ENCODE results near the gene F2. TPM values are rescaled to one million over a fixed set of nuclear protein-coding genes. Genes with fewer than 3 reads are reported as not detected.
A peak's percentile ranks its signal among the peaks of the same experiment; 100 is the strongest.
"Not testable (repeated sequence)": the region's sequence is repeated elsewhere in the genome, so short reads cannot be mapped to it uniquely, and the experiment has no call there.

The F2 gene
- total RNA-seq, 1 donor from 2014 or later: not detected

DNA sequence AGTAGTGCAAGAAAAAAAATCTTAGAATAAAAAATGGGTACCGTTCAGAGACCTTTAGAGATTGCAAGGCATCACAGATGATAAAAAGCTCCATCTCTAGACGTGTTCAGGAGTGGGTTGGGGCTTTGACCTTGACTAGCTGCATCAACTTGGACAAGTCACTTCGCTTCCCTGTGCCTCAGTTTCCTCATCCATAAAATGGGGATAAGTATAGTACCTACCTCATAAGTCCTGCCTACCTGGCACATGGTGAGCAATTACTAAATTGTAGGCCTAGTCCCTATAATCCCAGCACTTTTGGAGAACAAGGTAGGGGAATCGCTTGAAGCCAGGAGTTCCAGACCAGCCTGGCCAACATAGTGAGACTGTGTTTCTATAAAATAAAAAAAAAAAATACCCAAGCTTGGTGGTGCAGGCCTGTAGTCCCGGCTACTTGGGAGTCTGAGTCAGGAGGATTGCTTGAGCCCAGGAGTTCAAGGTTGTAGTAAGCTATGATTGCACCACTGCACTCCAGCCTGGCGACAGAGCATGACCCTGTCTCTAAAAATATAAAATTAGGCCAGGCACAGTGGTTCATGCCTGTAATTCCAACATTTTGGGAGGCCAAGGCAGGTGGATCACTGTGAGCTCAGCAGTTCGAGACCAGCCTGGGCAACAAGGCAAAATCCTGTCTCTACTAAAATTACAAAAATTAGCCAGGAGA is 6.0 kb upstream of the F2 start:
- H3K9me3 ChIP-seq: no peaks in the 10 kb centered on the region
- no peak overlapping the region for H3K27ac ChIP-seq
- TF ChIP-seq, protein P1, sequence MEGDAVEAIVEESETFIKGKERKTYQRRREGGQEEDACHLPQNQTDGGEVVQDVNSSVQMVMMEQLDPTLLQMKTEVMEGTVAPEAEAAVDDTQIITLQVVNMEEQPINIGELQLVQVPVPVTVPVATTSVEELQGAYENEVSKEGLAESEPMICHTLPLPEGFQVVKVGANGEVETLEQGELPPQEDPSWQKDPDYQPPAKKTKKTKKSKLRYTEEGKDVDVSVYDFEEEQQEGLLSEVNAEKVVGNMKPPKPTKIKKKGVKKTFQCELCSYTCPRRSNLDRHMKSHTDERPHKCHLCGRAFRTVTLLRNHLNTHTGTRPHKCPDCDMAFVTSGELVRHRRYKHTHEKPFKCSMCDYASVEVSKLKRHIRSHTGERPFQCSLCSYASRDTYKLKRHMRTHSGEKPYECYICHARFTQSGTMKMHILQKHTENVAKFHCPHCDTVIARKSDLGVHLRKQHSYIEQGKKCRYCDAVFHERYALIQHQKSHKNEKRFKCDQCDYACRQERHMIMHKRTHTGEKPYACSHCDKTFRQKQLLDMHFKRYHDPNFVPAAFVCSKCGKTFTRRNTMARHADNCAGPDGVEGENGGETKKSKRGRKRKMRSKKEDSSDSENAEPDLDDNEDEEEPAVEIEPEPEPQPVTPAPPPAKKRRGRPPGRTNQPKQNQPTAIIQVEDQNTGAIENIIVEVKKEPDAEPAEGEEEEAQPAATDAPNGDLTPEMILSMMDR (IDR thresholded peaks at IDR 0.05): no peak
- DNase-seq (no peak), ATAC-seq (no peak)
- no peaks in the 10 kb centered on the region for H3K27me3 ChIP-seq (ENCODE audit: low read depth)
- intact Hi-C loops (cut with DNase I): no loop called here
- H3K36me3 ChIP-seq: no peaks in the 10 kb centered on the region
- H3K4me1 ChIP-seq: no peaks in the 10 kb centered on the region
- H3K4me3 ChIP-seq: no peak overlapping the region

DNA sequence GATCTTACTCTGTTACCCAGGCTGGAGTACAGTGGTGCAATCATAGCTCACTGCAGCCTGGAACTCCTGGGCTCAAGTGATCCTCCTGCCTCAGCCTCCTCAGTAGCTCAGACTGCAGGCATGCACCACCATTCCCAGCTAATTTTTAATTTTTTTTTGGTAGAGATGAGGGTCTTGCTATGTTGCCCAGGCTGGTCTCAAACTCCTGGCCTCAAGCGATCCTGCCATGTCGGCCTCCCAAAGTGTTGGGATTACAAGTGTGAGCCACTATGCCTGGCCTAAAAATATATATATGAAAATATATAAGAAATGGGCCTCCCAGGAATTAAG is 1.2 kb upstream of the F2 start:
- ATAC-seq; DNase-seq; H3K27me3 ChIP-seq (ENCODE audit: low read depth); H3K27ac ChIP-seq; H3K4me3 ChIP-seq; H3K9me3 ChIP-seq; H3K36me3 ChIP-seq; intact Hi-C loops (cut with DNase I); H3K4me1 ChIP-seq: not testable (repeated sequence)

DNA sequence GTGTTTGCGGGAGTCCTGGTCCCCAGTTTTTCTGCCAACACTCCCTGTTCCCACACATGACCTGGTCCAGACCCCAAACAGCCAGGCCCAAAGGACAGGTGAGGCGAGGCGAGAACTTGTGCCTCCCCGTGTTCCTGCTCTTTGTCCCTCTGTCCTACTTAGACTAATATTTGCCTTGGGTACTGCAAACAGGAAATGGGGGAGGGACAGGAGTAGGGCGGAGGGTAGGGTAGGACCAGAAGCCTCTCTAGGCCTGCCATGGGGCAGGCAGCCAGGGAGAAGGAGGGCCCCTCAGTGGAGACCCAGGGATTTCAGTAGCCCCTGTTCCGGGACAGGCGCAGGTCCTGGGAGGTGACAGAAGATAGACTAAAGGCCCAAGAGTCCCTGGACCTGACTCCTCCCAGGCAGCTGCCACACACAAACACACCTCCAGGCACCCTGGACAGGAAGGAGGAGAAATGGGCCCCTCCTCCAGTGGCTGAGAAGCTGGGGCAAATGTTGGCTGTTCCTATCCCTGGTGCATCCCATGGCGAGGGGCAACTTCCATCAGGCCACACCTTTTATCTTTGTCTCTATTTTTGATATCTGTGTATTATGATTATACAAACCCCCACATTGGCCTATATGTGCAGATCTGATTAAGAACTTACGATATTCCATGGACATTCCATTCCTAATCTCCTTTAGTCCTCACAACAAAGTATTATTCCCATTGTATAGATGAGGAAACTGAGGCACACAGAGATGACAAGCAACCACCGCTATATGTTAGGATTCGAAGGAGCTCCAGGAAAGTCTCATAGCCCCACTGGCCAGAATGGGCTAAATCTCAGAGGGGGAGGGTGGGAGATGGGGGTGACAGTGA is 626 bp upstream of the F2 start:
- Histone ChIP-seq H3K36me3 (no peaks in the 10 kb centered on the region), H3K9me3 (no peaks in the 10 kb centered on the region), H3K27ac (no peak overlapping the region), H3K4me3 (no peak overlapping the region), H3K27me3 (ENCODE audit: low read depth) (no peaks in the 10 kb centered on the region), H3K4me1 (no peaks in the 10 kb centered on the region)
- DNase-seq (no peak), ATAC-seq (peak; percentile 63 to 77)
- intact Hi-C loops (cut with DNase I): no loop called here
- TF ChIP-seq, protein P1 (IDR thresholded peaks at IDR 0.05): no peak

DNA sequence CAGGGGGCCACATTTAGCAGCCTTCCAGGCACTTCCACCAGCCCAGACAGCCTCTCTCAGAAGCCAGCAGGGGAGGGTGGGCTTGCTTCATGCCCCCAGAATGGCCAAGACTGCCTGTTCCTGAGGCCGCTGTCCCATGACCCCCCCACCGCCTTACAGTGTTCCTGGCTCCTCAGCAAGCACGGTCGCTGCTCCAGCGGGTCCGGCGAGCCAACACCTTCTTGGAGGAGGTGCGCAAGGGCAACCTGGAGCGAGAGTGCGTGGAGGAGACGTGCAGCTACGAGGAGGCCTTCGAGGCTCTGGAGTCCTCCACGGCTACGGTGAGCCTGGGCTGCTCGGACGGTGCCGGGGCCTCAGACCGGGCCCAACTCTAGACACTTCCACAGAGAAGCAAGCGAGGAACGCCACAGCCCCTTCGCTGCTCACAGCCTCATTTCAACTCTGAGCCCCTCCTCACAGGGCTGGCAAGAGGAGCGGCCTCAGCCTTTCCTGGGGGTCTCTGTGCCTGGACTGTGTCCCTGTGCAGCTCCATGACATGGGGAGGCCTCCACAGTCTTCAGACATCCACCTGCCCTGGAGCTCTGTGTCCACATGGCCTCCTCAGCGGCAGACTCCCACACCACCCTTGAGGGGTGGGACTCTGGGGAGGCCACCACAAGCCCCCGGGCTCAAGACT is 668 bp downstream of the F2 start:
- TF ChIP-seq, protein P1 (IDR thresholded peaks at IDR 0.05): no peak
- Histone ChIP-seq H3K4me1 (no peaks in the 10 kb centered on the region), H3K4me3 (no peak overlapping the region), H3K27me3 (ENCODE audit: low read depth) (no peaks in the 10 kb centered on the region), H3K36me3 (no peaks in the 10 kb centered on the region), H3K27ac (no peak overlapping the region), H3K9me3 (no peaks in the 10 kb centered on the region)
- no peak for DNase-seq
- no peak for ATAC-seq
- intact Hi-C loops (cut with DNase I): no loop called here

DNA sequence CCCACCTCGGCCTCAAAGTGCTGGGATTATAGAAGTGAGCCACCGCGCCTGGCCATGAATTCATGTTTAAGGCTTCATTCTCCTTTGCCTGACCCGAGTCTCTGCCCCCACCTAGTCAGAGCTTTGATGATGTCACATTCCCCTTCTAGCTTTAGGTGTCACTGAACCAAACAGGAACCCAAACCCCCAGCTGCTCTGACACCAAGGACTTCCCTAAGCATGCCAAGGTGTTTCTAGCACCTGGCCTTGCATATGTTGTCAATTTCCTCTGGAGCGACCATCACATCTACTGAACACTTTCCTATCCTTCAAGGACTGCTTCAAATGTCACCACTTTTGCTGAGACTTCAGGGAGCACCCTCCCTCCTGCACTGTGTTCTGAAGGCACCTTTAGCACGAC is 2.3 kb downstream of the F2 start:
- ATAC-seq: no peak

More for the DNA sequence above, 2.3 kb downstream of the F2 start:
- no peaks in the 10 kb centered on the region for H3K27me3 ChIP-seq (ENCODE audit: low read depth)
- H3K4me1 ChIP-seq: no peaks in the 10 kb centered on the region
- no peak overlapping the region for H3K4me3 ChIP-seq
- TF ChIP-seq, protein P1 (IDR thresholded peaks at IDR 0.05): no peak
- DNase-seq: no peak
- H3K9me3 ChIP-seq: no peaks in the 10 kb centered on the region
- H3K27ac ChIP-seq: no peak overlapping the region
- intact Hi-C loops (cut with DNase I): no loop called here
- H3K36me3 ChIP-seq: no peaks in the 10 kb centered on the region

Measured in lower lobe of right lung (tissue), 2 donors.